PC-3 (cell line): ENCODE measurements around the gene SLC8A2.

Experiments
- EZH2 ChIP-seq: fragments of 300-600 bp; sonication (generic); IDR thresholded peaks from one replicate; pipeline ENCODE4 v1.6.1; 2017; ENCODE audit warnings: antibody characterized with exemption, mild to moderate bottlenecking, low read length; ENCODE audit not compliant: unreplicated experiment
- TF ChIP-seq, protein P1 (sequence below): fragments of 300-600 bp; sonication (generic); conservative IDR thresholded peaks from 2 replicates; pipeline ENCODE4 v1.5.1; 2017; ENCODE audit warnings: antibody characterized with exemption, low read depth, mild to moderate bottlenecking, low read length

DNA sequence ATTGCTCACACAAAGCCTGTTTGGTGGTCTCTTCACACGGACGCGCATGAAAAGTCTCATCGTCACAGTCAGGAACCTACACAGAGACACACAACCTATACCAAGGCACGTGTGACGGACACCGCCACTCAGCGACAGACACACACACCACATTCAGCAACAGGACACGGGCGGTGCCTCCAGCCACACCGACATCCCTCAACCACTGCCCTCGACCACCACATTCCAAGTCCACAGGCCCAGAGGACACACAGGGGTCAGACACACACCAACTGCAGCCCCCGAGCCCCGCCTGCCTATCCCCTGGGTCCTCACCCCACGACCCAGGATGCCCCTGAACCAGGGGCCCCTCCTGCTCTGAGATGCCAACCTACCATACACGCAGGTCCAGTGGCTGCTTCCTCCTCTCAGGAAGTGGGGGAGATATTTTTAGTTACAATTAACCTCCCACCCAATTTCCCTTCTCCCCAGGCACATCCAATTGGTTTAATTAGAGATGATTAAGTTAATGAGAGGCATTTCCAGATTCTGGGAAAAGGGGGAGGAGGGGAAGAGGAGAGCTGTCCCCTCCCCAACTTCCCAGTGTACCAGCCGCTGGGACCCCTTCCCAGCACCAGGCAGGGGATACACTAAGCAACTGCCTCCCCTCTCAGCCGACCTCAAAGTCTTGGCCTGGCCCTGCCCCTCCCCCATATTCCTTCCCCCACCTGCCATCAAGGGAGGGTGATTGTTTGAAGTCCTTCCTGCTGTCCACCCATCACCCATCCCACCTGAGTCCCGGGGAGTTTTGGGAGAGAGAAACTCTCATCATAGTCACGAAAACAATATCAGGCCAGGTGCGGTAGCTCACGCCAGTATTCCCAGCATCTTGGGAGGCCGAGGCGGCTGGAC lies 72.7 kb downstream of the SLC8A2 start:
- TF ChIP-seq, protein P1, sequence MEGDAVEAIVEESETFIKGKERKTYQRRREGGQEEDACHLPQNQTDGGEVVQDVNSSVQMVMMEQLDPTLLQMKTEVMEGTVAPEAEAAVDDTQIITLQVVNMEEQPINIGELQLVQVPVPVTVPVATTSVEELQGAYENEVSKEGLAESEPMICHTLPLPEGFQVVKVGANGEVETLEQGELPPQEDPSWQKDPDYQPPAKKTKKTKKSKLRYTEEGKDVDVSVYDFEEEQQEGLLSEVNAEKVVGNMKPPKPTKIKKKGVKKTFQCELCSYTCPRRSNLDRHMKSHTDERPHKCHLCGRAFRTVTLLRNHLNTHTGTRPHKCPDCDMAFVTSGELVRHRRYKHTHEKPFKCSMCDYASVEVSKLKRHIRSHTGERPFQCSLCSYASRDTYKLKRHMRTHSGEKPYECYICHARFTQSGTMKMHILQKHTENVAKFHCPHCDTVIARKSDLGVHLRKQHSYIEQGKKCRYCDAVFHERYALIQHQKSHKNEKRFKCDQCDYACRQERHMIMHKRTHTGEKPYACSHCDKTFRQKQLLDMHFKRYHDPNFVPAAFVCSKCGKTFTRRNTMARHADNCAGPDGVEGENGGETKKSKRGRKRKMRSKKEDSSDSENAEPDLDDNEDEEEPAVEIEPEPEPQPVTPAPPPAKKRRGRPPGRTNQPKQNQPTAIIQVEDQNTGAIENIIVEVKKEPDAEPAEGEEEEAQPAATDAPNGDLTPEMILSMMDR = no peak
- no peak for TF ChIP-seq EZH2
